ENCODE measurements around the gene PPY.
"Not testable (repeated sequence)": the region's sequence is repeated elsewhere in the genome, so short reads cannot be mapped to it uniquely, and the experiment has no call there.

Gene PPY

GRCh38 chr17:43942051-43942685 is at the start of gene PPY:
Gene PPY (minus strand): TSS chr17:43942476. CDS start chr17:43941654, 822 bp downstream.
- no peak for DNase-seq (ENCODE audit: low read depth, low spot score)

- no peak for DNase-seq (ENCODE audit: low read depth, low spot score)
Observed at GRCh38 chr17:43988301-43988700, 46.0 kb upstream of the PPY start.

GRCh38 chr17:43987131-43988021 is 45.1 kb upstream of the PPY start:
- DNase-seq (ENCODE audit: low read depth, low spot score), result no peak

- DNase-seq (ENCODE audit: low read depth, low spot score), result no peak
Observed at GRCh38 chr17:43986225-43986981, 44.1 kb upstream of the PPY start.

- no peak for DNase-seq (ENCODE audit: low read depth, low spot score)
Observed at GRCh38 chr17:43984521-43984920, 42.2 kb upstream of the PPY start.

GRCh38 chr17:43983515-43984411 is 41.5 kb upstream of the PPY start:
- no peak for DNase-seq (ENCODE audit: low read depth, low spot score)

- DNase-seq (ENCODE audit: low read depth, low spot score), result no peak
Observed at GRCh38 chr17:43983196-43983514, 40.9 kb upstream of the PPY start.

GRCh38 chr17:43982171-43982570 is 39.9 kb upstream of the PPY start:
- no peak for DNase-seq (ENCODE audit: low read depth, low spot score)

GRCh38 chr17:43979671-43980070 is 37.4 kb upstream of the PPY start:
- no peak for DNase-seq (ENCODE audit: low read depth, low spot score)

- DNase-seq (ENCODE audit: low read depth, low spot score), result no peak
Observed at GRCh38 chr17:43979011-43979410, 36.7 kb upstream of the PPY start.

- no peak for DNase-seq (ENCODE audit: low read depth, low spot score)
Observed at GRCh38 chr17:43978078-43978477, 35.8 kb upstream of the PPY start.

GRCh38 chr17:43976963-43977837 is 34.9 kb upstream of the PPY start:
- DNase-seq (ENCODE audit: low read depth, low spot score), result no peak

- DNase-seq (ENCODE audit: low read depth, low spot score), result no peak
Observed at GRCh38 chr17:43975898-43976297, 33.6 kb upstream of the PPY start.

- DNase-seq (ENCODE audit: low read depth, low spot score), result no peak
Observed at GRCh38 chr17:43974382-43975266, 32.3 kb upstream of the PPY start.

- DNase-seq (ENCODE audit: low read depth, low spot score), result not testable (repeated sequence)
Observed at GRCh38 chr17:43972444-43973212, 30.4 kb upstream of the PPY start.

- not testable (repeated sequence) for DNase-seq (ENCODE audit: low read depth, low spot score)
Observed at GRCh38 chr17:43971436-43971835, 29.2 kb upstream of the PPY start.

GRCh38 chr17:43970366-43970765 is 28.1 kb upstream of the PPY start:
- DNase-seq (ENCODE audit: low read depth, low spot score), result no peak

GRCh38 chr17:43967251-43967875 is 25.1 kb upstream of the PPY start:
- DNase-seq (ENCODE audit: low read depth, low spot score), result no peak
